ENCODE results near the gene TTC7B. TPM values are rescaled to one million over a fixed set of nuclear protein-coding genes. Genes with fewer than 3 reads are reported as not detected.

The TTC7B gene
- total RNA-seq, 1 donor from 2014 or later: 23.9 TPM

- no peak for DNase-seq
Measured at GRCh38 chr14:90593254-90594040, 222.8 kb downstream of the TTC7B start.

GRCh38 chr14:90592655-90593054 lies 223.6 kb downstream of the TTC7B start:
- no peak for DNase-seq

GRCh38 chr14:90587918-90588317 lies 228.3 kb downstream of the TTC7B start:
- DNase-seq: no peak

GRCh38 chr14:90587252-90587910 lies 228.8 kb downstream of the TTC7B start:
- DNase-seq: no peak

GRCh38 chr14:90585106-90585505 lies 231.1 kb downstream of the TTC7B start:
- no peak for DNase-seq

GRCh38 chr14:90583916-90584605 lies 232.2 kb downstream of the TTC7B start:
- no peak for DNase-seq

- no peak for DNase-seq
Measured at GRCh38 chr14:90583427-90583826, 232.8 kb downstream of the TTC7B start.

- no peak for DNase-seq
Measured at GRCh38 chr14:90582166-90582565, 234.1 kb downstream of the TTC7B start.

GRCh38 chr14:90581745-90582144 lies 234.5 kb downstream of the TTC7B start:
- no peak for DNase-seq

GRCh38 chr14:90580377-90581335 lies 235.6 kb downstream of the TTC7B start:
- DNase-seq: peak; percentile 68

- no peak for DNase-seq
Measured at GRCh38 chr14:90579816-90580215, 236.4 kb downstream of the TTC7B start.

GRCh38 chr14:90579088-90579487 lies 237.1 kb downstream of the TTC7B start:
- no peak for DNase-seq

- DNase-seq: peak; percentile 91
Measured at GRCh38 chr14:90578283-90578985, 237.8 kb downstream of the TTC7B start.

GRCh38 chr14:90577661-90578282 lies 238.5 kb downstream of the TTC7B start:
- no peak for DNase-seq

GRCh38 chr14:90576981-90577660 lies 239.1 kb downstream of the TTC7B start:
- DNase-seq: peak; percentile 57

- no peak for DNase-seq
Measured at GRCh38 chr14:90576581-90576980, 239.6 kb downstream of the TTC7B start.

- DNase-seq: no peak
Measured at GRCh38 chr14:90575781-90576180, 240.4 kb downstream of the TTC7B start.

GRCh38 chr14:90575336-90575735 lies 240.9 kb downstream of the TTC7B start:
- no peak for DNase-seq

- no peak for DNase-seq
Measured at GRCh38 chr14:90574188-90575131, 241.8 kb downstream of the TTC7B start.
